Smooth muscle cell (in vitro differentiated cells): ENCODE data around the gene FGGY. TPM values are rescaled to one million over a fixed set of nuclear protein-coding genes. Genes with fewer than 3 reads are reported as not detected.

ENCODE experiments used
- microRNA-seq: library from miRNA; unstranded; fragments of <30 nt; microRNA quantifications from one replicate; pipeline ENCODE4, GENCODE V29; 2016; ENCODE audit warnings: borderline number of aligned reads
- polyA plus RNA-seq: library from polyadenylated mRNA; unstranded; fragments of >200 nt; fragmentation: Nextera tagmentation; extraction: Ambion mirVana; gene quantifications from 2 replicates; pipeline ENCODE4 v1.2.1, GENCODE V29; 2016
- small RNA-seq: library from RNA; depleted of rRNA; stranded (forward); fragments of <200 nt; gene quantifications from one replicate; pipeline ENCODE3, GENCODE V24; 2014
- total RNA-seq: library from RNA; depleted of rRNA; stranded (reverse); fragments of >200 nt; gene quantifications from 2 replicates; pipeline ENCODE4 v1.2.3, GENCODE V29; 2014

FGGY gene
- total and polyA plus RNA-seq, 2 experiments from 2014 or later = 5.1 to 9.2 TPM

Small RNAs within 50 kb of the gene (microRNA-seq; reads per million reads assigned to microRNA genes)
- gene MIR4711 = not detected

Small RNAs within 50 kb of the gene (small RNA-seq; reads per million reads assigned to genes)
- not detected for gene MIR4711
